HepG2 (cell line): ENCODE results near the gene DNASE1. TPM values are rescaled to one million over a fixed set of nuclear protein-coding genes. Genes with fewer than 3 reads are reported as not detected.

Experiments used
- ARID3A ChIP-seq: IDR thresholded peaks from 2 replicates; pipeline ENCODE4 v1.6.1; 2012; ENCODE audit warnings: low read depth, low read length, improper control_type of control experiment
- ARNT2 ChIP-seq: sonication (generic); formaldehyde crosslinking; IDR thresholded peaks from 2 replicates; pipeline ENCODE4 v1.8.0; 2022; ENCODE audit warnings: mild to moderate bottlenecking, low read depth, missing genetic modification reagents, moderate library complexity
- EED ChIP-seq: sonication (generic); formaldehyde crosslinking; IDR thresholded peaks from 2 replicates; pipeline ENCODE4 v1.5.0; 2020; ENCODE audit warnings: mild to moderate bottlenecking, missing genetic modification reagents
- GABPB1 ChIP-seq: IDR thresholded peaks from 2 replicates; pipeline ENCODE4 v1.6.1; 2016; ENCODE audit warnings: mild to moderate bottlenecking, missing genetic modification reagents, moderate library complexity, missing compliant biosample characterization
- GLMP ChIP-seq: sonication (generic); formaldehyde crosslinking; IDR thresholded peaks from 2 replicates; pipeline ENCODE4 v1.9.0; 2021; ENCODE audit warnings: missing genetic modification reagents, mild to moderate bottlenecking, borderline replicate concordance
- HDAC1 ChIP-seq: sonication (generic); formaldehyde crosslinking; IDR thresholded peaks from 2 replicates; pipeline ENCODE4 v1.5.1; 2020; ENCODE audit warnings: mild to moderate bottlenecking, missing genetic modification reagents
- KMT2B ChIP-seq: IDR thresholded peaks from 2 replicates; pipeline ENCODE4 v1.6.1; 2016; ENCODE audit warnings: missing genetic modification reagents, missing compliant biosample characterization
- RFX3 ChIP-seq: IDR thresholded peaks from 2 replicates; pipeline ENCODE4 v1.6.1; 2016; ENCODE audit warnings: missing biosample characterization, missing genetic modification reagents
- SMARCC2 ChIP-seq: fragments of 450-650 bp; IDR thresholded peaks from 2 replicates; pipeline ENCODE4 v1.6.1; 2017; ENCODE audit warnings: antibody characterized with exemption, mild to moderate bottlenecking
- THAP11 ChIP-seq: IDR thresholded peaks from 2 replicates; pipeline ENCODE4 v1.6.1; 2016; ENCODE audit warnings: missing biosample characterization, missing genetic modification reagents
- ZNF318 ChIP-seq: sonication (generic); formaldehyde crosslinking; IDR thresholded peaks from 2 replicates; pipeline ENCODE4 v1.4.0; 2020; ENCODE audit warnings: mild to moderate bottlenecking, missing genetic modification reagents
- ZNF510 ChIP-seq: sonication (generic); formaldehyde crosslinking; IDR thresholded peaks from 2 replicates; pipeline ENCODE4 v1.4.0; 2020; ENCODE audit warnings: low read depth, mild to moderate bottlenecking, missing genetic modification reagents
- ZNF609 ChIP-seq: sonication (generic); formaldehyde crosslinking; IDR thresholded peaks from 2 replicates; pipeline ENCODE4 v1.4.0; 2020; ENCODE audit warnings: mild to moderate bottlenecking, missing genetic modification reagents, borderline replicate concordance
- polyA plus RNA-seq, 8 experiments: library from polyadenylated mRNA; depleted of rRNA in 3 of 8; stranded (reverse) in 7 of 8; unstranded in 1 of 8; fragments of >200 nt; fragmentation: Illumina TruSeq in 4 of 8; extraction: Trizol in 4 of 8; gene quantifications; 2 replicates each; pipeline versions ENCODE4 v1.2.1 to v1.2.3, GENCODE V29; 2011 to 2016; ENCODE audit warnings: low read depth in 4 of 8, missing spikeins in 1 of 8, mixed read lengths in 1 of 8; ENCODE audit not compliant: insufficient read depth in 1 of 8
- total RNA-seq, 5 experiments: library from RNA; depleted of rRNA; stranded (reverse); fragments of >200 nt; fragmentation: Illumina TruSeq; extraction: Trizol; gene quantifications; 2 replicates each; pipeline ENCODE4 v1.2.3, GENCODE V29; 2016; ENCODE audit warnings: low read depth in 1 of 5

DNASE1 gene
- total and polyA plus RNA-seq, 2 of the 13 experiments (the other 11 are each of a cell fraction or from before 2014, with no cell fraction given): 7.1 to 11.1 TPM

- no peak for TF ChIP-seq ZNF609 (CRISPR knock-in tag)
- no peak for TF ChIP-seq GLMP (CRISPR knock-in tag)
- TF ChIP-seq EED: no peak; the same call in 1 of the 2 replicates
- TF ChIP-seq SMARCC2: no peak
- TF ChIP-seq ARID3A: no peak
- TF ChIP-seq HDAC1 (CRISPR knock-in tag): peak; percentile 8; the same call in 1 of the 2 replicates
- TF ChIP-seq KMT2B (CRISPR knock-in tag): no peak
- no peak for TF ChIP-seq ZNF510 (CRISPR knock-in tag)
- no peak for TF ChIP-seq THAP11
- TF ChIP-seq ZNF318 (CRISPR knock-in tag): 0 out of 2 replicates have a peak, but pooled peaks have one; percentile 47
- TF ChIP-seq ARNT2 (CRISPR knock-in tag): no peak
- no peak; the same call in 1 of the 2 replicates for TF ChIP-seq GABPB1 (CRISPR knock-in tag)
- no peak for TF ChIP-seq RFX3 (CRISPR knock-in tag)
Measured at GRCh38 chr16:3654249-3654991, at the start of gene DNASE1 (continued).
